CD1c-positive myeloid dendritic cell (primary cell): ENCODE results near the gene EXT2.
A peak's percentile ranks its signal among the peaks of the same experiment; 100 is the strongest.

Source experiments
- DNase-seq: peaks from one replicate; pipeline ENCODE4 v3.0.0-alpha.2; 2016; ENCODE audit errors: extremely low spot score

Gene EXT2

GRCh38 chr11:44095506-44096359 lies at the start of gene EXT2:
Gene EXT2, plus strand, starts transcription at chr11:44095678. Its CDS starts 12,035 bp downstream, at chr11:44107713.
- DNase-seq, result peak; percentile 92

- no peak for DNase-seq
Observed at GRCh38 chr11:44046182-44046581, 49.3 kb upstream of the EXT2 start.

GRCh38 chr11:44047298-44047697 lies 48.2 kb upstream of the EXT2 start:
- DNase-seq, result no peak

GRCh38 chr11:44047931-44048431 lies 47.5 kb upstream of the EXT2 start, which contains the start of gene ACCSL:
Gene ACCSL, plus strand, starts transcription at chr11:44047981. Its CDS starts 56 bp downstream, at chr11:44048037.
- DNase-seq, result no peak

GRCh38 chr11:44049832-44050231 lies 45.6 kb upstream of the EXT2 start:
- DNase-seq, result no peak

- DNase-seq, result no peak
Observed at GRCh38 chr11:44051171-44051570, 44.3 kb upstream of the EXT2 start.

- no peak for DNase-seq
Observed at GRCh38 chr11:44057340-44057739, 38.1 kb upstream of the EXT2 start.

GRCh38 chr11:44058275-44058674 lies 37.2 kb upstream of the EXT2 start:
- no peak for DNase-seq

- DNase-seq, result no peak
Observed at GRCh38 chr11:44065161-44065661, 30.3 kb upstream of the EXT2 start.

- peak; percentile 89 for DNase-seq
Observed at GRCh38 chr11:44065841-44066731, 29.4 kb upstream of the EXT2 start, which contains the start of gene ACCS. Gene ACCS, plus strand, starts transcription at chr11:44066270. Its CDS starts 1,358 bp downstream, at chr11:44067628.

- DNase-seq, result peak; percentile 15
Observed at GRCh38 chr11:44066732-44067141, 28.7 kb upstream of the EXT2 start.

GRCh38 chr11:44067266-44067665 lies 28.2 kb upstream of the EXT2 start:
- peak; percentile 13 for DNase-seq

- DNase-seq, result no peak
Observed at GRCh38 chr11:44068180-44068579, 27.3 kb upstream of the EXT2 start.

- no peak for DNase-seq
Observed at GRCh38 chr11:44071157-44071556, 24.3 kb upstream of the EXT2 start.

GRCh38 chr11:44072757-44073658 lies 22.5 kb upstream of the EXT2 start:
- DNase-seq, result no peak

- DNase-seq, result no peak
Observed at GRCh38 chr11:44078794-44079193, 16.7 kb upstream of the EXT2 start.

- DNase-seq, result no peak
Observed at GRCh38 chr11:44079376-44079775, 16.1 kb upstream of the EXT2 start.

- no peak for DNase-seq
Observed at GRCh38 chr11:44080951-44081350, 14.5 kb upstream of the EXT2 start.

- no peak for DNase-seq
Observed at GRCh38 chr11:44082645-44083044, 12.8 kb upstream of the EXT2 start.

GRCh38 chr11:44083433-44083832 lies 12.0 kb upstream of the EXT2 start:
- no peak for DNase-seq

- no peak for DNase-seq
Observed at GRCh38 chr11:44083906-44084305, 11.6 kb upstream of the EXT2 start.
